Neuronal stem cell (in vitro differentiated cells): ENCODE results near the gene GPR135.

Experiments
- DNase-seq: peaks from one replicate; pipeline ENCODE4 v3.0.0-alpha.2; 2013; ENCODE audit warnings: low spot score
- H2AFZ ChIP-seq: one replicate; pipeline ENCODE4 v1.6.1; 2013; ENCODE audit warnings: mild to moderate bottlenecking, low read length, inconsistent platforms
- H2AK5ac ChIP-seq: 2 replicates; pipeline ENCODE4 v1.6.1; 2013; ENCODE audit warnings: low read depth, mild to moderate bottlenecking, inconsistent platforms, low read length, moderate library complexity, mixed read lengths
- H2BK120ac ChIP-seq: 2 replicates; pipeline ENCODE4 v1.6.1; 2013; ENCODE audit warnings: low read depth, mild to moderate bottlenecking, inconsistent platforms, low read length, moderate library complexity, mixed read lengths
- H2BK12ac ChIP-seq: one replicate; pipeline ENCODE4 v1.6.1; 2013; ENCODE audit warnings: low read length, inconsistent platforms
- H2BK15ac ChIP-seq: 2 replicates; pipeline ENCODE4 v1.6.1; 2013; ENCODE audit warnings: mild to moderate bottlenecking, low read length, inconsistent platforms, mixed read lengths
- H2BK5ac ChIP-seq: one replicate; pipeline ENCODE4 v1.6.1; 2013; ENCODE audit warnings: inconsistent platforms, mild to moderate bottlenecking, low read length, moderate library complexity
- H3K14ac ChIP-seq: one replicate; pipeline ENCODE4 v1.6.1; 2013; ENCODE audit warnings: low read length, inconsistent platforms
- H3K18ac ChIP-seq: 2 replicates; pipeline ENCODE4 v1.6.1; 2013; ENCODE audit warnings: low read length, inconsistent platforms
- H3K23ac ChIP-seq: 2 replicates; pipeline ENCODE4 v1.6.1; 2013; ENCODE audit warnings: low read depth, mild to moderate bottlenecking, mixed read lengths, low read length, inconsistent platforms; ENCODE audit not compliant: poor library complexity
- H3K27ac ChIP-seq: replicated peaks from 3 replicates; pipeline ENCODE4 v1.5.1; 2013; ENCODE audit warnings: low read length, inconsistent platforms
- H3K27me3 ChIP-seq, 3 experiments: 2 replicates each; pipeline ENCODE4 v1.6.1; 2013; ENCODE audit warnings: low read length in 3 of 3, mild to moderate bottlenecking in 2 of 3, inconsistent platforms in 1 of 3, low read depth in 1 of 3, mixed read lengths in 1 of 3, moderate library complexity in 1 of 3; ENCODE audit not compliant: control insufficient read depth in 3 of 3, insufficient read depth in 3 of 3
- H3K36me3 ChIP-seq, 2 donors: replicated peaks in 1 of 2; 2 replicates each; pipeline ENCODE4 v1.6.1; 2013; ENCODE audit warnings: low read length in 2 of 2; ENCODE audit not compliant: control insufficient read depth in 2 of 2, insufficient read depth in 2 of 2
- H3K4ac ChIP-seq: 2 replicates; pipeline ENCODE4 v1.6.1; 2013; ENCODE audit warnings: inconsistent platforms, mild to moderate bottlenecking, low read length, moderate library complexity
- H3K4me1 ChIP-seq, 2 donors: 1 replicate in 1 of 2; 2 replicates in 1 of 2; pipeline ENCODE4 v1.6.1; 2013; ENCODE audit warnings: low read length in 2 of 2, low read depth in 1 of 2; ENCODE audit not compliant: control insufficient read depth in 2 of 2, insufficient read depth in 1 of 2
- H3K4me2 ChIP-seq: one replicate; pipeline ENCODE4 v1.6.1; 2013; ENCODE audit warnings: mild to moderate bottlenecking, low read length, inconsistent platforms; ENCODE audit not compliant: insufficient read depth, poor library complexity, severe bottlenecking
- H3K4me3 ChIP-seq, 2 donors: 2 replicates each; pipeline ENCODE4 v1.5.1; 2013; ENCODE audit warnings: low read length in 2 of 2, mild to moderate bottlenecking in 2 of 2, inconsistent platforms in 1 of 2, moderate library complexity in 1 of 2
- H3K79me1 ChIP-seq: one replicate; pipeline ENCODE4 v1.6.1; 2013; ENCODE audit warnings: low read depth, mild to moderate bottlenecking, inconsistent platforms, low read length, moderate library complexity
- H3K9ac ChIP-seq: one replicate; pipeline ENCODE4 v1.6.1; 2013; ENCODE audit warnings: mild to moderate bottlenecking, low read depth, low read length, inconsistent platforms; ENCODE audit not compliant: poor library complexity
- H3K9me3 ChIP-seq, 2 donors: replicated peaks in 1 of 2; 2 replicates each; pipeline versions ENCODE3 to v1.6.1; 2013; ENCODE audit warnings: low read length in 2 of 2, mild to moderate bottlenecking in 2 of 2, inconsistent platforms in 1 of 2, low read depth in 1 of 2, mixed read lengths in 1 of 2, moderate library complexity in 1 of 2; ENCODE audit not compliant: control insufficient read depth in 2 of 2, insufficient read depth in 1 of 2
- H4K8ac ChIP-seq: one replicate; pipeline ENCODE4 v1.6.1; 2013; ENCODE audit warnings: low read depth, mild to moderate bottlenecking, inconsistent platforms, low read length, moderate library complexity
- H4K91ac ChIP-seq: one replicate; pipeline ENCODE4 v1.6.1; 2013; ENCODE audit warnings: low read length, low read depth, mild to moderate bottlenecking, inconsistent platforms; ENCODE audit not compliant: poor library complexity
- WGBS, 2 donors: extraction: QIAGEN DNeasy Blood & Tissue Kit; methylation state at CpG; one replicate each; pipeline ENCODE4 v1.1.7; 2013; ENCODE audit warnings: missing lambda C conversion rate in 2 of 2, mixed read lengths in 1 of 2; ENCODE audit not compliant: insufficient read length in 2 of 2, insufficient replicate concordance in 1 of 2; ENCODE audit errors: extremely low coverage in 2 of 2; 5-methylcytosine and 5-hydroxymethylcytosine counted together

Gene GPR135

DNA sequence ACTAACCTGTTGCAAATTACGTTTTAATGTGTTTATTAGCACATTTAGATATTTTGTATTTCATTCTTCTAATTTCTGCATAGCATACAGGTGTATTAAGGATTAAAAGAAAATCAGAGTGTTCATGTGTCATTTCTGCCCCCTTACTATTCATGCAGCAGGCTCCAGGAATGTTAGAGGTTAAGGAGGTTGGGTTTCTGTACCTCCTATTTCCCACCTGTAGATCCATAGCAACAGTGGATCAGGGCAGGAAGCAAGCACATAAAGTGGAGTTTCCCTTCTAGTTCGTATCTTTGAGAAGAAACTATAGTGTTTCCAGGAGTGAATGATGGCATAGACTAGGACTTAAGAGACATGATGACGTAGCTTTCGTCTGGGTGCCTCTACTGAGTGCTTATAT is 38.1 kb upstream of the GPR135 start:
- H2AFZ ChIP-seq, result no peak overlapping the region
- H3K4me1 ChIP-seq, result no peaks in the 10 kb centered on the region
- H3K27me3 ChIP-seq, result no peaks in the 10 kb centered on the region
- H3K4ac ChIP-seq, result no peak overlapping the region
- H3K79me1 ChIP-seq, result no peaks in the 10 kb centered on the region
- H3K23ac ChIP-seq, result no peak overlapping the region
- no peak overlapping the region for H2BK15ac ChIP-seq
- no peak overlapping the region for H2BK120ac ChIP-seq
- H3K4me3 ChIP-seq, result no peak overlapping the region
- H3K18ac ChIP-seq, result no peak overlapping the region
- H4K91ac ChIP-seq, result no peak overlapping the region
- H3K9ac ChIP-seq, result no peak overlapping the region
- no peak overlapping the region for H3K4me2 ChIP-seq
- no peak overlapping the region for H2BK5ac ChIP-seq
- H3K36me3 ChIP-seq, result peaks cover 6 to 68% of the 10 kb centered on the region in 2 donors
- WGBS, 2 donors, result no CpG with 5 or more reads among the region's 4 CpGs
- H2AK5ac ChIP-seq, result no peak overlapping the region
- no peak overlapping the region for H2BK12ac ChIP-seq
- H4K8ac ChIP-seq, result no peak overlapping the region
- no peak overlapping the region for H3K27ac ChIP-seq
- H3K9me3 ChIP-seq, result no peaks in the 10 kb centered on the region
- no peak for DNase-seq
- H3K14ac ChIP-seq, result no peak overlapping the region

DNA sequence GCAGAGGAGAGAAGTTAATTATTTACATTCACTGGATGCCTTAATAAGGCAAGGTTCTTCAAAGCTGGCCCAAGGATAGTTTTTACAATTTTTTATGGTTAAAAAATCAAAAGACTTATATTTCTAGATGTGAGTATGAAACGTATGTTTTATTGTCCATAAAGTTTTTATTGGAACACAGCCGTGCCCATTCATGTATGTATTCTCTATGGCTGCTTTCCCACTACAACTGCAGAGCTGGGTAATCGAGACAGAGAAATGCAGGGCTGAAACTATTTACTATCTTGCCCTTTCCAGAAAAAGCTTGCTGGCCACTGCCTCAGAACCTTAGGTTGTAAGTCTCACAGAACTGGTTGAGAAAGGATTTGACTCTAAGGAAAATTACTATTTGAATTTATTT is 35.6 kb upstream of the GPR135 start:
- DNase-seq, result no peak
- Histone ChIP-seq H3K4ac (no peak overlapping the region), H4K8ac (no peak overlapping the region), H3K4me2 (no peak overlapping the region), H3K36me3 (peaks cover 6 to 93% of the 10 kb centered on the region in 2 donors), H3K14ac (no peak overlapping the region), H3K18ac (no peak overlapping the region), H3K9me3 (no peaks in the 10 kb centered on the region), H3K27me3 (no peaks in the 10 kb centered on the region), H2BK12ac (no peak overlapping the region), H2BK15ac (no peak overlapping the region), H2AFZ (no peak overlapping the region), H3K4me3 (no peak overlapping the region), H2BK5ac (no peak overlapping the region), H2AK5ac (no peak overlapping the region), H2BK120ac (no peak overlapping the region), H3K9ac (no peak overlapping the region), H3K23ac (no peak overlapping the region), H3K27ac (no peak overlapping the region), H3K79me1 (no peaks in the 10 kb centered on the region), H3K4me1 (no peaks in the 10 kb centered on the region), H4K91ac (no peak overlapping the region)
- no CpG with 5 or more reads among the region's 3 CpGs for WGBS, 2 donors

DNA sequence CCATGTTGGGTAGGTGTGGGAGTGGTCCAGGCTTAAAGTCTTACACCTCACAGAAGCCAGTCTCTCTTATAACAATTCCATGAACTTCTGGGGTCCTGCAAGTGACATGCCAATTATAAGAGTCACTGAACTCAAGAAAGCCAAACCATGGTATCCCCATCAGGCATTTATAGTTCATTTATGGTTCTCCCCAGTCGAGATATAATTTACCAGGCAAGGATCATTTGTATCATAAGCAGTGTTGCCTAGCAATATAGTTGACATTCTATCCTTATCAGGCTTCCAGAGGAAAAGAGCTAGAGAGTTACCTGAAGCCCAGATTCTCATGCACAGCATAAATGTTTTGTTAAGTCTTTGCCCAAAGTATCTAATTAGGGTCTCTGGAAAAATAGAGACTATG is 27.2 kb upstream of the GPR135 start:
- Histone ChIP-seq H4K8ac (no peak overlapping the region), H3K79me1 (no peaks in the 10 kb centered on the region), H2BK15ac (no peak overlapping the region), H2BK120ac (no peak overlapping the region), H3K9ac (no peak overlapping the region), H3K4me2 (no peak overlapping the region), H3K27me3 (no peaks in the 10 kb centered on the region), H3K4ac (no peak overlapping the region), H2AFZ (no peak overlapping the region), H3K9me3 (peaks cover 0 to 6% of the 10 kb centered on the region in 2 donors), H2BK12ac (no peak overlapping the region), H3K23ac (no peak overlapping the region), H3K18ac (no peak overlapping the region), H2AK5ac (no peak overlapping the region), H3K4me1 (no peaks in the 10 kb centered on the region), H3K14ac (no peak overlapping the region), H3K27ac (no peak overlapping the region), H4K91ac (no peak overlapping the region), H3K36me3 (peaks cover 27 to 98% of the 10 kb centered on the region in 2 donors), H2BK5ac (no peak overlapping the region), H3K4me3 (no peak overlapping the region)
- DNase-seq, result no peak
- no CpG with 5 or more reads among the region's 1 CpG for WGBS, 2 donors

DNA sequence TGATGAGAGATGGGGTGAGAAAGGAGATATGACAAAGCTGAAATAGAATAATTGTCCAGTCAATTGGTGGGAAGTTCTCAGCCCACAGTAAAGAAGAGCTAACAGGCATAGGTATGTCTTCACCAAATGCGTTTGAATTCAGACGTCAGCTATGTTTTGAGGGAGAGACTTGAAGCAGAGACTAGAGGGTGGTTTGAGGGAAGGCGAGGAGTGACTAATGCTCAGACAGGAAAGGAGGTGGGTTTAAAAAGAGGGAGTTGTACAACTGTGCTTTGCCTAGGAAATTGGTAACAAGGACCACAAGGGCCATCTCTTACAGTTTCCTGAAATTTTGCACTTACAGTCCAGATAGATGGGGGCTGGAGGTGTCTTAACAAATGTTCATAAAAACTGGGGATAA is 25.6 kb upstream of the GPR135 start:
- Histone ChIP-seq H3K14ac (no peak overlapping the region), H2BK15ac (no peak overlapping the region), H3K18ac (no peak overlapping the region), H3K4me2 (no peak overlapping the region), H2BK12ac (no peak overlapping the region), H3K27me3 (no peaks in the 10 kb centered on the region), H2AK5ac (no peak overlapping the region), H2BK5ac (no peak overlapping the region), H3K79me1 (no peaks in the 10 kb centered on the region), H3K9me3 (peaks cover 0 to 13% of the 10 kb centered on the region in 2 donors), H3K4me1 (no peaks in the 10 kb centered on the region), H4K91ac (no peak overlapping the region), H4K8ac (no peak overlapping the region), H2AFZ (no peak overlapping the region), H3K27ac (no peak overlapping the region), H3K4me3 (no peak overlapping the region), H3K23ac (no peak overlapping the region), H3K36me3 (peaks cover 27 to 95% of the 10 kb centered on the region in 2 donors), H3K4ac (no peak overlapping the region), H2BK120ac (no peak overlapping the region), H3K9ac (no peak overlapping the region)
- DNase-seq, result no peak
- no CpG with 5 or more reads among the region's 3 CpGs for WGBS, 2 donors
